Panc1 (cell line): ENCODE results near the gene GBP4.

Source experiments
- CTCF ChIP-seq: fragments of 450-650 bp; IDR thresholded peaks from 2 replicates; pipeline ENCODE4 v1.5.1; 2017; ENCODE audit warnings: mild to moderate bottlenecking
- POLR2AphosphoS5 ChIP-seq: IDR thresholded peaks from 2 replicates; pipeline ENCODE4 v1.6.1; 2012; ENCODE audit warnings: mild to moderate bottlenecking, low read depth, low read length, moderate library complexity
- SIN3A ChIP-seq: IDR thresholded peaks from 2 replicates; pipeline ENCODE4 v1.6.1; 2012; ENCODE audit warnings: low read depth, mild to moderate bottlenecking, low read length, moderate library complexity, borderline replicate concordance; ENCODE audit not compliant: insufficient read depth
- TCF7L2 ChIP-seq: IDR thresholded peaks from 2 replicates; pipeline ENCODE4 v1.6.1; 2011; ENCODE audit warnings: mild to moderate bottlenecking, low read depth, low read length, inconsistent platforms

DNA sequence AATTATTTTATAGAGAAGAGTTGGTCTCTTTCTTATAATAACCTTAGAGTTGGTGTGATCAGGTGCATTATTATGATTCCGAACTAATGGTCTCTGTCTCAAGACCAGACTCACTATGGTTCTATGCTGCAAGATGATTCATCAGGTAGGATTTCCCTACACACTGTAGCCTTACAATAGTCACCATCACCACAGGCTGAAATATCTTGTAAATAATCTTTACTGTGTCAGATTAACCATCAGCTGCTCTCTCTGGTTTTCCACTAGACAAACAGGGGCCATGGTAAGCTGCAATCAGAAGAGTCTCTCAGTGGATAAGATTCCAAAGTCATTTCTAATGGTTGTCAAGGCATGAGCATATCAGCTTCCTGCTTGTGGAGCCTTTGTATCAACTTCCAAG is 4.4 kb upstream of the GBP4 start:
- TF ChIP-seq POLR2AphosphoS5 (no peak), CTCF (no peak), TCF7L2 (no peak), SIN3A (no peak)
